SU-DHL-6 (cell line): ENCODE results near the gene THBS3.

ENCODE experiments used
- CTCF ChIP-seq: fragments of 200-600 bp; sonication (generic); IDR thresholded peaks from one replicate; pipeline ENCODE4 v1.5.1; 2017; ENCODE audit warnings: antibody characterized with exemption, mild to moderate bottlenecking, low read length, moderate library complexity; ENCODE audit not compliant: insufficient read depth, poor library complexity, severe bottlenecking
- EZH2phosphoT487 ChIP-seq: fragments of 200-600 bp; sonication (generic), shearing (Covaris generic); conservative IDR thresholded peaks from 2 replicates; pipeline ENCODE4 v1.6.1; 2018; ENCODE audit warnings: mild to moderate bottlenecking, antibody characterized with exemption, low read length, moderate library complexity, mixed read lengths

GRCh38 chr1:155174324-155175280 is 33.1 kb downstream of the THBS3 start:
- no peak for TF ChIP-seq CTCF
- TF ChIP-seq EZH2phosphoT487 = no peak
